Right renal cortex interstitium (tissue), 3 donors: ENCODE measurements around the gene UBA1. TPM values are rescaled to one million over a fixed set of nuclear protein-coding genes. Genes with fewer than 3 reads are reported as not detected.
A peak's percentile ranks its signal among the peaks of the same experiment; 100 is the strongest.

ENCODE experiments used
- DNase-seq, 3 donors: peaks; one replicate each; pipeline ENCODE4 v3.0.0-alpha.2; 2013; ENCODE audit warnings: low read depth in 3 of 3, low spot score in 2 of 3
- polyA plus RNA-seq, 3 donors: library from polyadenylated mRNA; unstranded; fragments of 120-200 nt; gene quantifications; one replicate each; pipeline ENCODE4 v1.2.1, GENCODE V29; 2013; ENCODE audit not compliant: insufficient read length in 3 of 3

UBA1 gene
- polyA plus RNA-seq = 100 to 1,000 TPM; 202 to 228 (median 217) TPM

DNA sequence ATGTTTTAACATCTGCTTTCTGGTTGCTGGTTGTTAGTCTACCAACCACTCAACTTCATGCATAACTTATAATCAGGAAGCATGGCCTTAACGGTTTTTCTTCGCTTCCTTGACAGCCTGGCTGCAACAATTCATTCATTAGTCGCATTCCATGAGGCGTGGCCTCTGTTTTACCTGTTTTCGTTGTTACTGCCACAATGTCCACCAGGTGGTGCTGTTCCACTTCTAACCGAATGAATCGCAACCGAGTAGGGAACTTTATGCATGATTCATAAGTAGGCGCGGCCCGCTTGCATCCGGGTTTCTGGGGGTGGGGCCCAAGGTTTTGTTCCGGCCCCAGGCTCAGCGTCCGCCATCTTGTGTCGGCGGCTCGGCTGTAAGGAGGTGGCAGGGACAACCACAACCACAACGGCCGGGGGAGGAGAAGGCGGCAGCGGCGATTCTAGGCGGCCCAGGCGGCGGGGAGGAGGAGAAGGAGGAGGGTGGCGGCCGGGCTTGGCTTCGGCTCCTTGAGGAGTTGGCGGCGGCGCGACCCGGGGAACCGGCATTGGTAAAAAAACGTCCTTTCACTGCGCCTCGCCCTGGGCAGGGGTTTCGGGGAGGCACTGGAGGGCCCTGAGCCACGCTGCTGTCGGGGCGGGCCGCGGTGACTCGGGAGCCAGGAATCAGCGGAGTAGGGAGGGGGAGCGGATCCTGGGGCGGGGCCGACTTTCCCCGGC, at the start of gene UBA1:
UBA1 (plus strand) TSS at position 355 of the 719 bp plus-strand sequence. CDS start 4,974 bp downstream, outside the sequence.
- DNase-seq = peak; percentile 84 to 89 (median 88)

DNA sequence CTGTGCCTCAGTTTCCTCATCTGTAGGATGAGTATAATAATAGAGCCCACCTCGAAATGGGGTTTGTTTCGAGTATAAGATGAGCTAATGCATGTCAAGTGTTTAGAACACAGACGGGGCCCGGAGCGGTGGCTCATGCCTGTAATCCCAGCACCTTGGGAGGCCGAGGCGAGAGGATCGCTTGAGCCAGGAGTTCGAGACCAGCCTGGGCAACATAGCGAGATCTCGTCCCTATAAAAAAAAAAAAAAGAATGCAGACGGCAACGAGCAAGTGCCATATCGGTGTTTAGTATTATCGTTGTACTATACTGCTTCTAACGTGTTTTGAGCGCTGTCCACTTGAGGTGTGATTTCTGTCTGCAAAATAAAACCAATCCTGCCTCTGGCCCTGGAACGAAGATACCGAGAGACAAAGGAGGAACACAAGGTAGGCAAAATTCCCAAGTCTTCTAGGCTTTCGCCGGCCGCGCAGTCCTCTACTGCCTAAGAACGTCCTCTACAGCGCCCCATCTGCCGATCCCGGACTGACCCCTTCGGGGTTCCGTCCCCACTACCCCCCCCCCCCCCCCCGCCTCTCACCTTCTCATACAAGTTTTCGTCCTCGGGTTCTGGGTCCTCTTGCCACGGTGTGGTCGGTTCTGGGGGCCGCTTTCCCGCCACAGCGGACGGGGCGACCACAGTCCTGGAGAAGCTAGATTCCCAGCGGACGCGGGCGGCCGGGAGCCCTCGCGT, 49.6 kb upstream of the UBA1 start:
- DNase-seq = peak in 2 of 3 donors; percentile 27 to 37

DNA sequence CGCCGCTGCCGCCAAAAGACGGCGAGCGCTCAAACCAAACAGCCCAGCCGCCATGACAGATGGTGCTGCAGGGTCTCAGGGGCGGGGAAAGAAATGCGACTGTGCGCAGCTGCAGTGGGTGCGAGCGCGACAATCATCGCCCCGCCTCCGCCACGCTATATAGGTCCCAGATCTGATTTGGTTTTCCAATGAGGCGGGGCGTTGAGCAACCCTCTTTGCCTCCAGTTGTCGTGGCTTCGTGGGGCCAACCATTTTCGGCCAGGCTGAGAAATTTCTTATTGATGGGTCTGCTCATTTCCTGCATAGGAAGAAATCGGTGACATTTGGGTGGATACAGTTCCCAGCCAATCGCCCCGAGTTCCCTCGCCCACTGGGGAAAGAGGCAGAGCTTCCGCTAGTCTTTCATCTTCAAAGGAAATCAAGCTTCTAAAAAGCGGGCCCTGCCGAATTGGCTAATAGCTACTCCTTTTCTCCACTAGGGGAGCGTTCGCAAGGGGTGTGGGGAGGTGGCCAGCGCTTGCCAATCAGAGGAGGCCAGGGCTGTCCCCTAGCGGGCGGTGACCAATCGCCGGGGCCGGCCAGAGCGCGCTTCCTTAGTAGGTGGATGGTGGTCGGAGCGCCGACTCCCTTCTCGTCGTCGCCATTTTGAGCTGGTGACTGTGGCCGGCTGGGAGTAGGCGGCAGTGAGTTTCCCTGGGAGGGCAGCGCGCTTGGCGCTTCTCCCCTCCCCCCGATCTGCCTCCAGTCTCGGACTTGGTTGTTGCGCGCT, 48.8 kb upstream of the UBA1 start, which contains the start of the genes NDUFB11 and RBM10:
NDUFB11 (minus strand) TSS at position 77 of the 769 bp plus-strand sequence; CDS start at position 54, 23 bp downstream.
RBM10 (plus strand) TSS at position 596 of the 769 bp plus-strand sequence. CDS start 2,261 bp downstream, outside the sequence.
- peak; percentile 61 to 81 (median 77) for DNase-seq

DNA sequence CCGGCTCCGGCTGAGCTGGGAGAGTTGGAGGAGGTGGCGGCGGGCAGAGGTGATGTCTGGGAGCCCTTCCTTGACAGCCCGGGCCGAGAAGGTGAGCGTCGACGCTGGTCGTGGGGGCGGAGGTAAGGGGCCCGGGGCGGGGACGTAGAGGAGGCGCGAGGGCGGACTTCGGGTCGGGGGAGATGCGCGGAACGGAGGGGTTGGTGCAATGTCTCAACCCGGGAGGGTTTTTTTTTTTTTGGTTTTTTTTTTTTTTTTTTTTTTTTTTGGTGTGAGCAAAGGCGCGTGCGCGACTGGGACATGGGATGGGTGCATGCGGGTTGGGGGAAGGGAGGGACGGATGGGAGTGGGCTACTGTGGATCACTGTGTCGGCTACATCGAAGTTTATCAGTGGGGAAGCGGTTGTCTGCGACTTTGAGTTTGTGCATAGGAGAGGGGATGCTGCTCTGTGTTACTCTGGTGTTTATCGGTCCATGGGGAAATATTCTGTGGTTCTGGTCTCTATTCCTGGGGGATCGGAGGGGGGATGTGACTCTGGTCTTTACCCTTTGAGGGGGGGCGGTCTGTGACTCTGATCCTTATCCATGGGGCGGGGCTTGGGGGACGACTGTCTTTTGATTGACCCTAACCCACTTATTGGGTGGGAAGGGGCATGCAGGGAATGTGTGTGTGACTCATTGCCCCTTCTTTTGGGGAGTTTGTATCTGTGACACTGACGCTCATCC, 48.1 kb upstream of the UBA1 start:
- DNase-seq = no peak

DNA sequence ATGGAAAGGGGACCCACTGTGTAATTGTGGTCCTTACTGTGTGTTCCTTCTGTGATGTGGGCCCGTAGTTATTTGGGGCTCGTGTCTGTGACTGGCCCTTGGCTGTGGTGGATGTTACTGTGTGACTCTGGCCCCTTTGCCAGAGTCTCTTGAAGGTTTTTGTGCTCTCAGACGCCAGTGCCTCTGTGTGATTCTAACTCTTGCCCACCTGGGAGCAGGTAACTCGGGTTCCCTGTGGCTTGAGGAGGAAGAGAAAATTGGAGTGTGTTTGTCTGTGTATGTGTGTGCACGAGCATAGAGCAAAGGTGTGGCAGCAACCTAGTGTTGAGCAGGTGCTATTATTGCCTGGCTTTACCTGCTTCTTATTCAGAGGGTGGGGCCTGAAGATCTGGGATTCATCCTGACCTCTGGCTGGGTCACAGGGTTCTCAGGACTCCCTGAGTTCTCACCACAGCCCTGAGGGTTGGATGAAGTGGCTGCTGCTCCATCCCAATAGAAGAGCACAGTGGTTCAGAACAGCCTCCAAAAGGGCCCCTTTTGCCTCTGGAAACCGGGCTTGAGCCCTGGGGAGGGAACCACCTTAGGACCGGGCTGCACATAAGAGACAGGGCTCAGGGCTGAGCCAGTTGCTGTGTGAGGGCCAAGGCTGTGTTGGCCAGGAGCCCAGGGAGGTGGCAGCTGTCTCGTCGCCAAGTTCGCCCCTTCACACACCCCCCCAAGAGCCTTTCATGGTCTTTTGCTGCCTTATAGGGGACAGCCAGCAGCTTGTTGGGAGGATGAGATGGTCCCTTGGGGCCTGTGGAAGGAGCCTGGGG, 47.3 kb upstream of the UBA1 start:
- no peak for DNase-seq

DNA sequence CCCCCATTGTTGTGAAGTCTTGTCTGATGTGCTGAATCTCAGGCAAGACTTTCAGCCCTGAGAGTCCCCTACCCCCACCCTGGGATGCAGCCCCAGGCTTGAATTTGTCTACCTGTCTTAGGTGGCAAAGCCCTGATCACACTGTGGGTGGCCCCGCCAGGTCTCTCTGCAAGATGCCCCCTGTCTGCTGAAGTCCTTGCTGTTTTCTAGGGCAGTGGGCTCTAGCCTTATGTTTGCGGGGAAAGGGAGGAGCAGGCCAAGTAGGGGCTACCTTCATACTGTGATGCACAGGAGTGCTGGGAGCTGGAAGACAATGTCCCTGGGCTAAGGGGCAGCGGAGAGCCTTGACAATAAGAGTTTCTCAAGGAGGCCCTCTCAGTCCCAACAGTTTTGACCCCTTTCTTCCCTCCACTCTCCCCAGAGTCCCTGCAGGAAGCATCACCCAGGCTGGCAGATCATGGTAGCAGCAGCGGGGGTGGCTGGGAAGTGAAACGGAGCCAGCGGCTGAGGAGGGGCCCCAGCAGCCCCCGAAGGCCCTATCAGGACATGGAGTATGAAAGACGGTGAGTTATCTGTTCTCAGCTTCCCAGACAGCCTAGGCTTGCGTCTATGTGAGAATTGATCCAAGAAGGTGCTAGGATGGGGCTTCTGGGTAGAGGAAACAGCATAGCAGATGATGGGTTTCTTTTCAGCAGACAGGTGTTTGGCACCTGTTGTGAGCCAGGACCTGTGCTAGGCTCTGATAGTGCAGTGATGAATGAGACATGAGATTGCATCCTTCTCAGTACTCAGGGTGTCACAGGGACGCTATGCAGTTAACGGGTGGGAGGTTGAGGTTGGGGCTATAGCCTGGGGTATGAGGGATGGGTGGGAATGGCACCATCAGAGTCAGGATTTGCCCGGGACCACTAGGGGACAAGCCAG, 46.4 kb upstream of the UBA1 start:
- no peak for DNase-seq

DNA sequence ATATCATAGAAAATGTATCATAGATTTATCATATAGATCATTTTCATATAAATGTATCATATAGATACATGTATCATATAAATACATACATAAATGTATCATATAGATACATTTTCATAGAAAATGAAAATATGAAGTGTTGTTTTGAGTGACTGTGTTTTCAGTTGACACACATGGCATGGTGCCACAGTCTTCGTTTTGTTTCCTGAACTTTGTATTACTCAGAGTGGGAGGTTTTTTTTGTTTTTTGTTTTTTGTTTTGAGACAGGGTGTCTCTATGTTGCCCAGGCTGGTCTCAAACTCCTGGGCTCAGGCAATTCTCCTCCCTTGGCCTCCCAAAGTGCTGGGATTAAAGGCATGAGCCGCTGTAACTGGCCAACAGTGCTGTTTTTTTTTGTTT, 44.7 kb upstream of the UBA1 start:
- no peak for DNase-seq

DNA sequence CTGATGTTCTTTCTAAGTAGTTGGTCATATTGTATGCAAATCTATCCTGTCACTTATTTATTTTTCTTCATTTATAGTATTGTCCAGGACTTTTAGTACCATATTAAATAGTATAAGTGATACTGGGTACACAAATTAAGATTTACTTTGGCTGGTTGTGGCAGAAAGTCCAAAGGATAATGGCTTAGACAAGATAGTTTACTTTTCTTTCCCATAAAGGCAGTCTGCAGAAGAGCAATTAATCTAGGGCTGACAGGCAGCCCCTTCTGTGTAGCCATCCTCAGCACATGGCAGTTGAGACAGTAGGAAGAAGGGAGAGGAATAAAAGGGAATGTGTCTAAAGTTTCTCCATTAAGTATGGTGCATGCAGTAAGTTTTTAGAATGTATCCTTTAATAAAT, 42.2 kb upstream of the UBA1 start:
- DNase-seq = no peak

DNA sequence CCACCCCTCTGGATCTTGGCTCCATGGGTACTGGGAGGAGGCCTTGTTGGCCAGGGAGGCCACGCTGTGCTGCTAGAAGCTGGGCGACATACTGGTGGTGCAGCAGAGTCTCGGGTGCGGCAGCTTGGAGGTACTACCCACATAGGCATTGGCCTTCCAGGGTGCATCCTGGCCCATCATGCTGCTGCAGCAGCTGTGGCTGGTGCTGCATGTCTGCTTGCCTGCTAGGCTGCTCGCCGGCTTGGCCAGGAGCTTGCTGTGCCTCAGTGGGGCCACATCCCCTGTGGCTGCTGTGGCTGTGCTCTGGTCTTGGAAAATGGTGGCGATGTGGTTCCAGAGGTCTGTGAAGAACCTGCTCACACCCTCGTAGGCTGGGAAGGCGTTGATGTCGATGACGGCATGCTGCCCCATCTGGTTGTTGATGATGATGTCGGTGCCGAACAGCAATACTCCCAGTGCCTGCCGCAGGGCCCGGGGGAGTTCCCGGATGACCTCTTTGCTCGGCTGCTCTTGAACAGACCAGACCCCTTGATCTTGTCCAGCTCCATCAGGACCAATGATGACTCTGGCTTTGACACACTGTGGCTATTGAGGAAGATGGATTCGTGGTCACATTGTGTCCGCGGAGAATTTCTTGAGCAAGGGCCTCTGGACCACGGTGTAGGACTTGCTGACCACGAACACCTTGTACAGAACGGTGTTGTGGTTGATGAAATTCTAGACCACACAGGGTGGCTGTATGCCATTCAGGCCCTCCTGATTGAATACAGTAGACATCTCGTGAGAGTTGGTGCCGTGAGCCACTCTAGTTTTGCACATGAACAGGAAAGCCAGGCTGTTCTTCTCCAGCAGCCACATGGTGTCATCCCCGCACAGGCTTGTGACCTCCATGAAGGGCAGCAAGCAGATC, 36.8 kb upstream of the UBA1 start:
- no peak for DNase-seq

DNA sequence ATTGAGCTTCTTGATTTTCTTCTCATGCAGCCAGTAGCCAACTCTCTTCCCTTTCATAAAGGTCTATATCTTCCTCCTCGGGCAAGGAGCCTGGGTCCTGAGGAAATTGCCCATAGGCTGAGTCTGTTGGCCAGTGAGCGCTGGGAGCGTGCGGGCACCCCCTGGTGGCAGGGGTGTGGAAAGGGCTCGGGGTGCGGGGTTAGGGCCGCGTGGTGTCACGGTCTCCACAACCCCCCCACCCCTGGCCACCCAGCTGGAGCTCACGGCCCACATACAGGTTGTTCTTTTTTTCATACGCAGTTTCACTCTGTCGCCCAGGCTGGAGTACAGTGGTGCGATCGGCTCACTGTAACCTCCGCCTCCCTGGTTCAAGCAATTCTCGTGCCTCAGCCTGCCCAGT, 35.5 kb upstream of the UBA1 start:
- DNase-seq = no peak

DNA sequence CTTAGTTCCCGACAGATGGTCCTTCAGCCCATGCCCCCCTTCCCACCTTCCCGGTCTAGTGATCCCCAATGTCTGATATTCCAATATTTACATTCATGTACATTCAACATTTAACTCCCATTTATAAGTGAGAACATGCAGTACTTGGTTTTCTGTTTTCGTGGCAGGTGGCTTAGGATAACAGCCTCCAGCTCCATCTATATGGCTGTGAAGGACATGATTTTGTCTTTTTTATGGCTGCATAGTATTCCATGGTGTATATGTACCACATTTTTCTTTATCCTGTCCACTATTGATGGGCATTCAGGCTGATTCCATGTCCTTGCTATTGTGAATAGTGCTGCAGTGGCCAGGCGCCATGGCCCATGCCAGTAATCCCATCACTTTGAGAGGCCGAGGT, 34.8 kb upstream of the UBA1 start:
- no peak for DNase-seq

DNA sequence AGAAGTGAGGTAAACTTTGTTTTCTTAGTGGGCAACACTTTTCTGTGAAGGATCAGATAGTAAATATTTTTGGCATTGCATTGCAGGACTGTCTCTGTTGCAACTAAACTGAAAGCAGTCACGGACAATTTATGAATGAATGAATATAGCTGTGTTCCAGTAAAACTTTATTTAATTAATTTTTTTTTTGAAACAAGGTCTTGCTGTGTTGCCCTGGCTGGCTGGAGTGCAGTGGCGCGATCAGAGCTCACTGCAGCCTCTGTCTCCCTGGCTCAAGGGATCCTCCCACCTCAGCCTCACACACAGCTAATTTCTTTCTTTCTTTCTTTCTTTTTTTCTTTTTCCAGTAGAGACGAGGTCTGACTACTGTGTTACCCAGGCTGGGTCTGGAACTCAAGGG, 32.8 kb upstream of the UBA1 start:
- DNase-seq = no peak

DNA sequence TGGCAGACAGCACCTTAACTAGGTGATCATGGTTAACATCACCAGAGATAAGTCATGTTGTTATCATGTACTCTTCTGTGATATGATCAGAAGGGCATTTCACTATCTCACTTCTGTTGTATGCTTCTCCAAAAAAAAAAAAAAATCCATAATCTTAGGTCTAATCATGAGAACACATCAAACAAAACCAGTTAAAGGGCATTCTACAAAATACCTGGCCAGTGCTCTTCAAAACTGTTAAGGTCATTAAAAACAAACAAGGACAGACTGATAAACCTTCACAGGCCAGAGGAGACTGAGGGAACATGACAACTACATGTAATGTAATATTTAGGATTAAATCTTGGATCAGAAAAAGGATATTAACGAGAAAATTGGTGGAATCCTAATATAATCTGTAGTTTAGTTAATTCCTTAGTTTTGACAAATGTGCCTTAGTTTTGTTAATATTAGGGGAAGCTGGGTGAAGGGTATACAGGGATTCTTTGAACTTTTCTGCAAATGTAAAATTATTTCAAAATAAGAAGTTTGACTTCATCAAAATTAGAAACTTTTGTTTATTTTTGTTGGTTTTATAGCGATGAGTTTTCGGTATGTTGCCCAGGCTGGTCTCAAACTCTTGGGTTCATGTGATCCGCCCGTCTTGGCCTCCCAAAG, 30.6 kb upstream of the UBA1 start:
- no peak for DNase-seq

DNA sequence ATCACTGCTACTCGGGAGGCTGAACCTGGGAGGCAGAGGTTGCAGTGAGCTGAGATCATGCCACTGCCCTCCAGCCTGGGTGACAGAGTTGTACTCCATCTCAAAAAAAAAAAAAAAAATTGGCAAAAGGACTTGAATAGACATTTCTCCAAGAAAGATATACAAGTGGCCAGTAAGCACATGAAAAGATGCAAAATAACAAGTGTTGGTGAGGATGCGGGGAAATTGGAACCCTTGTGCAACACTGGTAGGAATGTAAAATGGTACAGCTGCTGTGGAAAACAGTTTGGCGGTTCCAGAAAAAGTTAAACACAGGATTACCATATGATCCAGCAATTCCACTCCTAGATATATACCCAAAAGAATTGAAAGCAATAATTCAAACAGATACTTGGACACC, 29.2 kb upstream of the UBA1 start:
- DNase-seq = no peak

DNA sequence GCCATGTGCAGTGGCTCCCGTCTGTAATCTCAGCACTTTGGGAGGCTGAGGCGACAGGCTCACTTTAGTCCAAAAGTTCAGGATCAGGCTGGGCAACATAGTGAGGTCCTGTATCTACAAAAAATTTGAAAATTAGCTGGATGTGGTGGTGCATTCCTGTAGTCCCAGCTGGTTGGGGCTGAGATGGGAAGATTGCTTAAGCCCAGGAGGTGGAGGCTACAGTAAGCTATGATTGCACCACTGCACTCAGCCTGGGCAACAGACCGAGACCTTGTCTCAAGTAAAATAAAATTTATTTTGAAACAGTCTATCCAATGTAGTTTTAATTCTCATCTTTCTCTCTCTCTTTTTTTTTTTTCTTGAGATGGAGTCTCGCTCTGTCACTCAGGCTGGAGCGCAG, 27.5 kb upstream of the UBA1 start:
- DNase-seq = no peak

DNA sequence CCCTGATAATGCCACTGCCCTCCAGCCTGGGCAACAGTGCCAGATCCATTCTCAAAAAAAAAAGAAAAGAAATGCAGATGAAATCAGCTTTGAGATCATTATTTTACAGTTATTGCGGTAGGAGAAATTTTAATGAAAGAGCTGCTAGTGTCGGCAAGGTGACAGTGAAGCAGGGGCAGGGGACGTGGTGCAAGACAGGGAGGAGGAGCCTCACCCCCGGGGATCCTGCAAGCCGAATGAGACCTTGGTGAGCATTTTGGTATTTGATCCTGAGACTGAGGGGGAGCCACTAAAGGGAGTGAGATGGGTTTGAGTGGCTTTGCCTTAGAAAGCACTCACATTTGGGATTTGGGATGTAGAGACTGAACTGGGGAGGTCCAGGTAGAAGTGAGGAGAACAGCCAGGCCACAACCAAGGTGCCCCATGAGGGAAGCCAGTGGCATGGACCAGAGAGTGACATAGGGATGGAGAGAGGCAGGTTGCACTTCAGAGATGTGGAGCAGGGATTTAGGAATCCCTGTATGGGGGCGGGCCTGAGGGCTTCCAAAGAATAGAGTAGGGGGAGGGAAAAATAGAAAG, 25.0 kb upstream of the UBA1 start:
- DNase-seq = no peak

DNA sequence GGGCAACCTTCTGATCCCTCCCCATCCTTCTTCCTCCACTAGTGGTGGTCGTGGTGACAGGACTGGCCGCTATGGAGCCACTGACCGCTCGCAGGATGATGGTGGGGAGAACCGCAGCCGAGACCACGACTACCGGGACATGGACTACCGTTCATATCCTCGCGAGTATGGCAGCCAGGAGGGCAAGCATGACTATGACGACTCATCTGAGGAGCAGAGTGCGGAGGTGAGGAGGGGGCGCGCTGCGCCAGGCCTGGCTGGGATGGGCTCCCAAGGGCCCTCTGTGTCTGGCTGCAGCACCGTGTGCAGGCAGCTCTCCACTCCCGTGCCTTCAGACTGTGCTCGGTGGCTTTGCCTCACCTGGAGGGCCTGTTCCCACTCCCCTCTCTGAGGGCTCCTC, 24.4 kb upstream of the UBA1 start:
- no peak for DNase-seq
